NCI-H526 (cell line): ENCODE results near the gene B4GALT1.

ENCODE experiments used
- DNase-seq, 2 experiments: peaks; one replicate each; lab custom pipeline; 2025; lab: John Stamatoyannopoulos, UW

The B4GALT1 gene

GRCh38 chr9:33140401-33141360 is 26.5 kb downstream of the B4GALT1 start:
- DNase-seq: no peak

- DNase-seq: no peak
These were observed 27.5 kb downstream of the B4GALT1 start for GRCh38 chr9:33139421-33140228.

- DNase-seq: no peak
These were observed 28.4 kb downstream of the B4GALT1 start for GRCh38 chr9:33138768-33139167.

GRCh38 chr9:33137781-33138264 is 29.3 kb downstream of the B4GALT1 start:
- no peak for DNase-seq

- DNase-seq: no peak
These were observed 30.1 kb downstream of the B4GALT1 start for GRCh38 chr9:33136721-33137670.

GRCh38 chr9:33135470-33135958 is 31.6 kb downstream of the B4GALT1 start:
- DNase-seq: no peak

- no peak for DNase-seq
These were observed 32.1 kb downstream of the B4GALT1 start for GRCh38 chr9:33135031-33135461.

GRCh38 chr9:33133186-33133585 is 34.0 kb downstream of the B4GALT1 start:
- DNase-seq: no peak

- no peak for DNase-seq
These were observed 35.1 kb downstream of the B4GALT1 start for GRCh38 chr9:33131790-33132772.

GRCh38 chr9:33130961-33131789 is 36.0 kb downstream of the B4GALT1 start:
- no peak for DNase-seq

GRCh38 chr9:33129886-33130881 is 37.0 kb downstream of the B4GALT1 start:
- no peak for DNase-seq

- DNase-seq: no peak
These were observed 37.8 kb downstream of the B4GALT1 start for GRCh38 chr9:33129251-33129885.

GRCh38 chr9:33128570-33128969 is 38.6 kb downstream of the B4GALT1 start:
- no peak for DNase-seq

GRCh38 chr9:33127881-33128280 is 39.3 kb downstream of the B4GALT1 start:
- no peak for DNase-seq

GRCh38 chr9:33125871-33126823 is 41.0 kb downstream of the B4GALT1 start:
- no peak for DNase-seq

- DNase-seq: no peak
These were observed 41.7 kb downstream of the B4GALT1 start for GRCh38 chr9:33125461-33125860.
